Smooth muscle cell (in vitro differentiated cells): Measurements from ENCODE around the gene ARTN. TPM values are rescaled to one million over a fixed set of nuclear protein-coding genes. Genes with fewer than 3 reads are reported as not detected.

Experiments used
- DNase-seq: peaks from one replicate; lab custom pipeline; 2025; ENCODE audit not compliant: unreplicated experiment; lab: John Stamatoyannopoulos, UW
- H2AFZ ChIP-seq: fragments of 200-600 bp; sonication (generic); 2 replicates; pipeline ENCODE4 v1.6.0; 2016; ENCODE audit warnings: antibody characterized with exemption, low read depth, mild to moderate bottlenecking
- H3F3A ChIP-seq: fragments of 200-600 bp; sonication (generic); 2 replicates; pipeline ENCODE4 v1.6.0; 2017; ENCODE audit warnings: antibody characterized with exemption, low read depth
- H3K27ac ChIP-seq: fragments of 200-600 bp; sonication (generic); 2 replicates; pipeline ENCODE4 v1.5.1; 2016; ENCODE audit warnings: low read depth, mild to moderate bottlenecking
- H3K27me3 ChIP-seq: fragments of 200-600 bp; sonication (generic); 2 replicates; pipeline ENCODE4 v1.6.1; 2016; ENCODE audit warnings: low read depth, mild to moderate bottlenecking
- H3K36me3 ChIP-seq: fragments of 200-600 bp; sonication (generic); 2 replicates; pipeline ENCODE4 v1.5.1; 2016; ENCODE audit warnings: low read depth
- H3K4me1 ChIP-seq: fragments of 200-600 bp; sonication (generic); 2 replicates; pipeline ENCODE4 v1.5.1; 2016; ENCODE audit warnings: low read depth
- H3K4me2 ChIP-seq: fragments of 200-600 bp; sonication (generic); 2 replicates; pipeline ENCODE4 v1.6.0; 2016; ENCODE audit warnings: mild to moderate bottlenecking
- H3K4me3 ChIP-seq: fragments of 200-600 bp; sonication (generic); 2 replicates; pipeline ENCODE4 v1.5.1; 2016; ENCODE audit warnings: mild to moderate bottlenecking
- H3K79me2 ChIP-seq: fragments of 200-600 bp; sonication (generic); 2 replicates; pipeline ENCODE4 v1.6.0; 2016; ENCODE audit warnings: low read depth, mild to moderate bottlenecking
- H3K9ac ChIP-seq: fragments of 200-600 bp; sonication (generic); 2 replicates; pipeline ENCODE4 v1.6.0; 2016; ENCODE audit warnings: low read depth
- H3K9me3 ChIP-seq: fragments of 200-600 bp; sonication (generic); replicated peaks from 2 replicates; pipeline ENCODE4 v1.5.1; 2016; ENCODE audit warnings: low read depth
- H4K20me1 ChIP-seq: fragments of 200-600 bp; sonication (generic); 2 replicates; pipeline ENCODE4 v1.6.0; 2016; ENCODE audit warnings: low read depth
- CTCF ChIP-seq: fragments of 200-600 bp; sonication (generic); IDR thresholded peaks from 2 replicates; pipeline ENCODE4 v1.5.1; 2017; ENCODE audit warnings: borderline replicate concordance, mild to moderate bottlenecking, antibody characterized with exemption; ENCODE audit not compliant: insufficient read depth, poor library complexity, severe bottlenecking
- WGBS: methylation state at CpG from one replicate; pipeline ENCODE4 v1.1.7; 2016; ENCODE audit warnings: low lambda C conversion rate; 5-methylcytosine and 5-hydroxymethylcytosine counted together
- polyA plus RNA-seq: library from polyadenylated mRNA; unstranded; fragments of >200 nt; fragmentation: Nextera tagmentation; extraction: Ambion mirVana; gene quantifications from 2 replicates; pipeline ENCODE4 v1.2.1, GENCODE V29; 2016
- total RNA-seq: library from RNA; depleted of rRNA; stranded (reverse); fragments of >200 nt; gene quantifications from 2 replicates; pipeline ENCODE4 v1.2.3, GENCODE V29; 2014

Gene ARTN
- total and polyA plus RNA-seq, 2 experiments from 2014 or later: 0.27 to 0.36 TPM

GRCh38 chr1:43986712-43987111, 53.1 kb downstream of the ARTN start:
- TF ChIP-seq CTCF: no peak
- H3K4me2 ChIP-seq: no peak overlapping the region
- no peak for DNase-seq

More at GRCh38 chr1:43986712-43987111, 53.1 kb downstream of the ARTN start:
- H3K4me1 ChIP-seq: peaks cover 5% of the 10 kb centered on the region
- H3K4me3 ChIP-seq: no peak overlapping the region
- H3K27me3 ChIP-seq: no peaks in the 10 kb centered on the region
- peaks cover 6% of the 10 kb centered on the region for H3F3A ChIP-seq
- H3K9ac ChIP-seq: no peak overlapping the region
- 84% methylated on average over 6 of the region's 6 CpGs for WGBS
- peak overlapping the region; percentile 4 for H3K27ac ChIP-seq
- peaks cover 32% of the 10 kb centered on the region for H4K20me1 ChIP-seq
- H2AFZ ChIP-seq: no peak overlapping the region
- H3K9me3 ChIP-seq: no peaks in the 10 kb centered on the region
- H3K36me3 ChIP-seq: no peaks in the 10 kb centered on the region
- H3K79me2 ChIP-seq: peaks cover 2% of the 10 kb centered on the region

Other genes starting within 250 kb of the ARTN start
- gene ST3GAL3, start 226.3 kb upstream of the ARTN start, total RNA-seq: 16.3 and 16.6 TPM in 2 replicates
- 14.2 and 16.0 TPM in 2 replicates for gene ST3GAL3, start 226.3 kb upstream of the ARTN start, polyA plus RNA-seq
- 10.4 and 11.2 TPM in 2 replicates for gene IPO13, start 13.1 kb downstream of the ARTN start, total RNA-seq
- 19.3 and 21.2 TPM in 2 replicates for gene IPO13, start 13.1 kb downstream of the ARTN start, polyA plus RNA-seq
- gene DPH2, start 36.2 kb downstream of the ARTN start, total RNA-seq: 9.8 and 23.5 TPM in 2 replicates
- 20.3 and 26.5 TPM in 2 replicates for gene DPH2, start 36.2 kb downstream of the ARTN start, polyA plus RNA-seq
- 95.3 and 106 TPM in 2 replicates for gene ATP6V0B, start 41.2 kb downstream of the ARTN start, total RNA-seq
- gene ATP6V0B, start 41.2 kb downstream of the ARTN start, polyA plus RNA-seq: 203 and 222 TPM in 2 replicates
- gene B4GALT2, start 45.4 kb downstream of the ARTN start, total RNA-seq: 52.4 and 67.0 TPM in 2 replicates
- gene B4GALT2, start 45.4 kb downstream of the ARTN start, polyA plus RNA-seq: 113 and 135 TPM in 2 replicates
- gene CCDC24, start 57.8 kb downstream of the ARTN start, total RNA-seq: 6.5 and 7.3 TPM in 2 replicates
- 11.4 and 16.6 TPM in 2 replicates for gene CCDC24, start 57.8 kb downstream of the ARTN start, polyA plus RNA-seq
- gene SLC6A9, start 97.7 kb downstream of the ARTN start, total RNA-seq: 10.2 and 13.7 TPM in 2 replicates
- 14.9 and 25.8 TPM in 2 replicates for gene SLC6A9, start 97.7 kb downstream of the ARTN start, polyA plus RNA-seq
- 0.04 TPM in 1 of 2 replicates, not detected in the other for gene KLF17, start 185.0 kb downstream of the ARTN start, total RNA-seq
- gene KLF17, start 185.0 kb downstream of the ARTN start, polyA plus RNA-seq: not detected in 2 replicates
- gene KLF18, start 207.8 kb downstream of the ARTN start, total RNA-seq: 0.67 TPM in 1 of 2 replicates, not detected in the other
- gene KLF18, start 207.8 kb downstream of the ARTN start, polyA plus RNA-seq: not detected in 2 replicates